Pons (tissue), 1 donor: ENCODE measurements around the gene SUGCT.
"Not testable (repeated sequence)": the region's sequence is repeated elsewhere in the genome, so short reads cannot be mapped to it uniquely, and the experiment has no call there.

Source experiments
- DNase-seq: peaks from one replicate; pipeline ENCODE4 v3.0.0-alpha.2; 2016; ENCODE audit warnings: low spot score

SUGCT gene

DNA sequence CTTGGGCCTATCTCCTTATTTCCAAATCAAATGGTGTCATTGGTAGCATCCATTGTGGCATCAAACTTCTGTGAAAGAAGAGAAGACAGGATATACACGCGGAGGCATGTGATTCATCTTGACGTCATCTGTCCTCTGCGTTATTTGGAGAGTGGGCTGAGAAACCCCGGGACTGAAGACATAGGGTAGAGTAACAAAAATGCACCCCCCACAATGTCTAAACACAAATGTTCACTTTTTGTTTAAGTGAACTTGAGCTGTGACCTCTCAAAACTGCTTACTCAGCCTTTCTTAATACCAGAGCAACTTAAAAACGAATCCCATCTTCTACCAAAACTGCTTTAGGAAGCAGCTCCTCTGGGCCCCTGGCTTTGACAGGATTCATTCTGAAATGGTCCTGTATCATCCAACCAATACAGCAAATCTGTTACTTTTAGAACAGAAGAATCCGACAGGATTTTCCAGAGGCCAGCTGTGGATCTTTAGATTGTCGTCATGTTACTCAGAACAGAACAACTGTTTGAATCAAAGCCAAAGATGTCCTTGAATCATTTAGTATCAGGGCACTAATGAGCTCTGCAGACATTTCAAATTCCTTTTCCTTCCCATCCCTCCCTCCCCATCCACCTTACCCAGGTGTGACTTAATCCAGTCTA, 438.1 kb downstream of the SUGCT start:
- no peak for DNase-seq

GRCh38 chr7:40579401-40579800, 444.6 kb downstream of the SUGCT start:
- DNase-seq, result no peak

- DNase-seq, result no peak
Measured at GRCh38 chr7:40580776-40581175, 446.0 kb downstream of the SUGCT start.

DNA sequence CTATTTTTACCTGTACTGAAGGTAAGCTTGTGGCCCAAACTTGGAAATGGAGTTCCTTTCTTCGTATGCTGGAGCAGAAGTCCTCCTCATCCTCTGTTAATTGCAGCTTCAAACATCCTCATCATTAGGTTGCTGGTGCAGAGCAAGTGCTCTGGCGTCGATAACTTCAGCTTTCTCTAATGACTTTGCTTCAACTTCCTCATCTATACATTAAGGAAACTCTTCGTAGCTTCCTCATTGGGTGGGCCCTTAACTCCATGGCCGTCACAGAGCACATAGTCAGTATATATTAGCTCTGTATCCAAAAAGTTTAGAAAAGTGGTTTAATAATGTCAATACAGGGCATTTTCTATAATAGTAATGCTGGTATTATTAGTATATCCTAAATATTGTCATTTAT, 447.7 kb downstream of the SUGCT start:
- DNase-seq, result no peak

GRCh38 chr7:40583667-40584444, 449.1 kb downstream of the SUGCT start:
- DNase-seq, result peak; percentile 14

DNA sequence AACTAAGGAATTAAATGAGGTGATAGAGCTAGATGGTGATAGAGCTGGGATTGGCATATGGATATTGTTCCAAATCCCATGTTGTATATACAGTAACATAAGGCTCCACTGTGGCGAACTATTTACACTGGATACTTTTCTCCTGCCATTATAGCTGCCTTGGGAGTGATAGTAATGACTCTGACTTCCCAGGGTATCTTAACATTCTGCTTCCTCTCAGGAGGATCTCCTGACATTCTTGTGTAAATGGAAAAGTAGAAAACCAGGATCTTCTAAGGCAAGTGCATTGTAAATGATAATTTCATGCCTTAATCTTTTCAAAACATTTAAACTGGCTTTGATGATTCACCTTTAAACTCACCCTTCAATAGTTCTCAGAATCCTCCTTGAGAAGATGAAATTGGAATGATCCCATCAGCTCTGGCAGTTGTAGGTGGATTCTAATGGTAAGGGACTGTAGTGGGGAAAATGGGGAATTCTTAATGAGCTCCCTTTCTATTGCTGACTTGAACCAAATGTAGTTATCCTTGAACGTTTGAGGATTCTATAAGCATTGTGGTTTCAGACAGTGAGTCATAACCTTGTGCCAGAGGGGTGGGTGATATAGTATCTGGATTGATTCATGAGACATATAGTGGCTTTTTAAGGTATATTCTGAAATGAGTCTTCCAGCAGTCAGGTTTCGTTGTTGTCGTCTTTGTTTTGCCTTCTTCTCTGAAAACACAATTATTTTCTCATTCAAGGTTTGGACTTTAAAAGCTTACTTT, 450.0 kb downstream of the SUGCT start:
- DNase-seq, result no peak

GRCh38 chr7:40586197-40586596, 451.4 kb downstream of the SUGCT start:
- DNase-seq, result peak; percentile 31

DNA sequence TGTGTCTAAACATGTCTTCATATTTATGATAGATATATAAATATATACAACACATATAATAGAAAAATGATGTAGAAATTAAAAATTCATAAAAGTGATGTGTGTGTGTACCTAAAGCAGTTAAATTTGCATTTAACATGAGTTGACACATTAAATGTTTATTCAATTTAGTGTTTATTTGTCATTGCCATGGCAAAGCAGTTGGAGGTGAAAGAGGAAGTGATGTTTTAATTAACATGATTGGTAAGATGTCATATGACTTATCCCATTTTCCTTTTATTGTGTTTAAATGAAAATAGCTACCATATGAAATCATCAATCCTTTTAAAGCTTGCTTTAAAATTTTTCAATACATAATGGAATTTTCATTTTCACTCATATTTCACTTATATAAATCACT, 452.6 kb downstream of the SUGCT start:
- DNase-seq, result no peak

- no peak for DNase-seq
Measured at GRCh38 chr7:40595129-40595528, 460.3 kb downstream of the SUGCT start.

- DNase-seq, result no peak
Measured at GRCh38 chr7:40595832-40596231, 461.0 kb downstream of the SUGCT start.

DNA sequence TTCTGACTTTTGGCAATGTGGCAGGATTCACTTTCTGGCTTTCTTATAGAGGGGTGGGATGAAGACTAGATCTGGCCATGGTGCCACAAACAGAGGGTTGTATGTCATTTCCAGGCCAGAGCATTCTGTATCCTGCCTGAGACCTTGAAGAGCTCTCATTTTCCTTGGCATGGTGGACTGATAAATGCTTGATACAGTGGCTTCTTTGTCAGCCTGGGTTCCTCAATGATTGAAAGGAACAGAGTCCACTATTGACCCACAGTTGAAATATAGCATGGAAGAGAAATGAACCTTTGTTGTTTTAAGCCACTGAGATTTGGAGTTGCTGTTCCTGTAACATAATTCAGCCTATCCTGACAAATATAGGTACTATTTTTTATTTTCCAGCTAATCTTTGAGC, 462.7 kb downstream of the SUGCT start:
- DNase-seq, result peak; percentile 53

DNA sequence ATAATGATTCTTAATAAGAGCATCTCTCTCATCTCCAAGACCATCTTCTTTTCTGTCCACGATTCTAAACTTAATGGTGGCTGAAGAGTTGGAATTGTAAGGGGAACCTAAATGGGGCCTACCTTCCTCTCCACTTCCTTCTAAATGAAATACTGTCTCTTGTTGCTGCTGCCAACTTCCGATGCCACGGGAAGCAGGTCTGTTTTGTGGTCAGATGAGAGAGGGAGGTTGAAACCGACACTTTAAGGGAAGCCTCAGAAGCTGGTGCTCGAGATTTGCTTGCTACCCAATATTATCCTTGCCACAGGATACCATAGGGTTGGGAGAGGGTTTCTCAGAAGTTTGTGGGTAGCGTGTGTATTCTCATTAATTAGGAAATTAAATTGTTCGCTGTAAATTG, 464.1 kb downstream of the SUGCT start:
- no peak for DNase-seq

- DNase-seq, result no peak
Measured at GRCh38 chr7:40599836-40600235, 465.0 kb downstream of the SUGCT start.

GRCh38 chr7:40602351-40602750, 467.5 kb downstream of the SUGCT start:
- DNase-seq, result not testable (repeated sequence)

DNA sequence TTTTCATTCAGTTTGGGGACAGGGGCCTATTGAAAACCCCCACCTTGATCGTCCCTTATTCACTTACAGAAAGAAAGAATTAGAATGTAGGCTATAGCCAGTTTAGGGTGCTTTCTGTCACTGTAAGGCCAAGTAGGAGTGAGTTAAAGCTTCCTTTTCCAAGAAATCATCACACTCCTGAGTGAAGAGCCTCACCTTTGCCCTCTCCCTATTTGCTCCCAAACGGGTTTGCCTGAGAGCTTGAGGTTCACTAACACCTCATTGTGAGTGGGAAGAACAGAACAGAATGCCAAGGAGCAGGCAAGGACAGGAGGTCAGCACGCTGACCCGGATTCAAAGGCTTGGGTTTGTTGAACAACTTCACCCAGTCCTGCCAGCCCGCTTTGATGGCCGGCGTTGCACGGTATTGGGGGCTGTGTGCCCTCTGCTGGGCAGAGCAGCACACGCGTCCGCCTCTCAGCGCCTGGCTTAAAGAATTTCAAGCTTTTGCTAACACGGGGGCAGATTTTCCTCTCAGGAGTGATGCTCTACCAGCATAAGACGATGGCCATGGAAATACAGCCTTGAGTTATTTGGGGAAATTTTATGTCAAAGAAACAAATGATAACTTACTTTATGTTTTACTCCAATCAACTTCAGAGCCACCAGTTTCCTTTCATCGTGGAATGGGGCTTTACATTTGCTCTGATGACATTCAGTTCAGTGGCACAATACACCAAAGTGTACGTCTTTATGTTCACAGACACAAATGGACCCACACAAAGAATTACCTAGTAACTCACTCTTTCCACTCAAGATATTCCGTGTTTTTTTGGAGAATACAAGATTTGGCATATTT, 470.0 kb downstream of the SUGCT start:
- DNase-seq, result peak; percentile 74

DNA sequence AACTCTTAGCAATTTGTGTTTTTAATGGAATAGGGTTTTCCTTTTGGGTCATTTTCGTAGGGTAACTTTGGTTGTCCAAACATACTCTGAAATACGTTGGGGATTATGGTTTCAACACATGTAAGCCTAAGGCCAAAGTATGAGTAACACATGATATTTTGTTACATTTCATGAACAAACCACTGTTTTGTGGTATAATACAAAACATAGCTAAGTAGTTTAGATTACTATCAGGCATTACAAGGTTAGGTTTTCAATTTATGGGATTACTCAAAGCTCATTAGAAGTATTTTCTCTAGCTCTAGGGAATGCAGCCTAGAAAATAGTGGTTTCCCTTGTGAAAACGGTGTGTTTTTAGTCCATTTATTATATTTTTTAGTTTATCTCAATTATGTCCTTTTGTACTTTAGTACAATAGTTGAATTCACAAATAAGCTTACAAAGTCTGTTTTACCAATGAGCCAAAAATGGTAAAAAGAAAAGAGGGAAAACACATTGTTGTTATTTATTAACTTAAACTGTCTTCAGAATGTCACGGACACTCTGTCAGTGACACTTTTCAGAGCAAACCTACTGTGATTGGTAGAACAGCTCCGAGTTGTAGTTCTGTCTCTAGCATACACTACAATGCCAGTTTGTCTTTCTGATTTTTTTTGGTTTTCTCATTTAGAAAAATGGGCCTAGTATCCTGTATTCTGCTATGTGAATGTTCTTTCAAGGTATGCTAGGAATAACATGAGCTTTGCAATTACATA, 473.7 kb downstream of the SUGCT start:
- no peak for DNase-seq

DNA sequence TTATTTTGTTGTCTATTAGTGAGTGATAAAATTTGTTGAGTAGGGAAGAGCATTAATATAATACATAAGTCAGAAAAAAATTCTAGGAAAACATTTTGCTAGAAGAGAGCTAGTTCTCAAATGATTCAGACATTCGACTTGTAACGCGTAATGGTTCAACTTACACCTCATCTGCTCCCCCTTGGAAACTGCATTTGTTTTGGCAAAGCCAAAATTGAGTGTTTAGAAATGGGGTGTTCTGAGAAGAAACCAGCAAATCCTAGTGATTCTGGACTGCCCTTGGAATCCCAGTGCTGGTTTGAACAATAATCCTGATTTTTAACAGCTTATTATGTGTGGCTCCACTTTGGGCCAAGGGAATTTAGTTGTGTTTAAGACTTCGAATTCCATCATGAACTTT, 475.7 kb downstream of the SUGCT start:
- no peak for DNase-seq

GRCh38 chr7:40611095-40611871, 476.5 kb downstream of the SUGCT start:
- DNase-seq, result no peak

DNA sequence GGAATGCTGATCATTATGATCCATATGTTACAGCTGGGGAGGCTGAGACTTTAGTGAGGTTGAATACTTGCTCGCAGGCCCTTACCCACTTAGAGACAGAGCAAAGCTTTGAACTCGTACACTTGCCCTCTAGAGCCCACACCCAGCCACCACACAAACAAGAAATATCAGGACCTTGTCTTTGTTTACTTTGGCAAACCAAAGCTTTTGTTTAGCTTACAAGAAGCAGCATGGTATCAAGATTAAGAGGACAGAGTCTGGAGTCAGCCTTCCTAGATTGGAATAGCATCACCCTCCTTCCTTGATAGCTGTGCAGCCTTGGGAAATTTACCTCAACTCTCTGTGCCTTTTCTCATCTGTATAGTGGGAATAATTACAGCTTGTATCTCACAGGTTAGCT, 477.5 kb downstream of the SUGCT start:
- no peak for DNase-seq

DNA sequence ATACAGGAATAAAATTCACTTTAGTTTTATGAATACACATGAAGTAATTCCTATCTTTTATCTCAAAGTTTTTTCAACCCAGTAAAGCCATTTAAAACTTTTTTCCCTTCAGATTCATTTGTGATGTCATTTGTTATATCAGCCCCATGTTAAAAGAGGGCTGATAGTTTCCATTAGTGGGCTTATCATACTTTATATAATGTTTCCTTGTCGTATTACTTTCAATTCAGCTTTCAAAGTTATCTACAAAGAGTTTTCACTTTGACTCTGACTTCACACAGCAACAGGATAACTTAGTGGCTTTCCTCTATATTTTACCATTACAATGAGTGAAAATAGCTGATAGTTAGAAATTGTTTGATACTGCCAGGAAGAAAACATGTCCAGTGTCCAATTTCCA, 484.8 kb downstream of the SUGCT start:
- DNase-seq, result no peak

GRCh38 chr7:40621592-40621998, 486.8 kb downstream of the SUGCT start:
- DNase-seq, result no peak
